GM18867 (cell line): ENCODE data around the gene CRYBB1.
"Not testable (repeated sequence)": the region's sequence is repeated elsewhere in the genome, so short reads cannot be mapped to it uniquely, and the experiment has no call there.

Source experiments
- ATAC-seq: cut with Tn5 transposase; IDR thresholded peaks from one replicate; pipeline ENCODE4 v1.9.1; 2021; ENCODE audit warnings: mild to moderate bottlenecking, moderate library complexity; ENCODE audit not compliant: unreplicated experiment

Gene CRYBB1

DNA sequence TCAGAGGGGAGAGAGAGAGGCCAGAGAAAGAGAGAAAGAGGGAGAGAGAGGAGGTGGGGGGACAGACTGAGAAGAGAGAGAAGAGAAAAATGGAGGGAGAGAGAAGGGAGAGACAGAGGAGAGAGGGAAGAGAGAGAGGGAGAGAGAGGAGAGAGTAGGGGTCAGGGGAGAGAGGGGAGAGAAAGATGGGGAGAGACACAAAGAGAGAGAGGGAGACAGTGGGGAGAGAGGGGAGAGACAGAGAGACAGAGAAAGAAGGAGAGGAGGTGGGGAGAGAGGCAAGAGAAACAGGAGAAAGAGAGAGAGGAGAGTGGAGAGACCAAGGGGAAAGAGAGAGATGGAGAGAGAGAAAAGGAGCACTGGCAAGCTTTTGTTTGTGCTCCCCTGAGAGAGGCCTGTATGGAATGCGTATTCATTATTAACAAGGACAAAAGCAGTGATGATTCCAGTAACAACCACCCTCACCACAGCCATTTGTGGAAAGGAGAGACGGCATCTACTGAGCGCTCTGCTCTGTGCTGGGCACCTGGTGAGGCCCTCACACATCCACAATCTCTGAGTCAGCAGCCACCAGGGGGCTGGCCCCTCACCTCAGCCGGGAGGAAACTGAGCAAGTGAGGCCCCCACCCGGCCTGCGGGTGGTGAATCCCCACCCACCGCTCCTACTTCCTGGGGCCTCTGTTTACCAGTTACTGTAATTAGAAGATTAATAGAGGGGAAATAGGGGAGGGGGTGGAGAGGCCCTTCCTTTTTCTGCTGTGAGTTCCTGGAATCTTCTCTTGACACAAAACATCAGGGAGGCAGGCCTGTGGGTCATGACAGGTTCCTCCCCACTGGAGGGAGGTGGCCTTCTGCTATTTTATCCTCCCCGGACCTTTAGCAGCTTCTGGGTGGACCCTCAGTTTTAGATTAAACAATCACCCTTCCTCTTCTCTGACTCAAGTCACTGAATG, 24.9 kb upstream of the CRYBB1 start:
- ATAC-seq: no peak

DNA sequence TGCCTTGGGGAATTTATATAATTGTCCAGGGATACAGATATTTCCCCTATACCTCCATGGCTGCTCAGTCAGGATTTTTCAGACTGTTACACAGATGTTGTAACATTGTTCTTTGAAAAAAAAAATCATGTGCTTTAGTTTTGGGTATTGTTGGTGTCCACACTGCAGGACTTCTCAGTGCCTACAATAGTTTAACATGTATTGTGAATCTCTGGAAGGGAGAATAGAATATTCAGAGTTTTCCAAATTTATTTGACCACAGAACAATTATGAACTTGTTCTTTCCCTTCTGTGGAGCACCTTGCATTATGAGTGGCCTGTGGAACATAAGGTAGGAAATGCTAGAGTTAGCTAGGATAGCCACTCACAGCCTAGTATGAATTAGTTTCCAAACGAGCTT, 18.5 kb upstream of the CRYBB1 start:
- ATAC-seq: no peak

DNA sequence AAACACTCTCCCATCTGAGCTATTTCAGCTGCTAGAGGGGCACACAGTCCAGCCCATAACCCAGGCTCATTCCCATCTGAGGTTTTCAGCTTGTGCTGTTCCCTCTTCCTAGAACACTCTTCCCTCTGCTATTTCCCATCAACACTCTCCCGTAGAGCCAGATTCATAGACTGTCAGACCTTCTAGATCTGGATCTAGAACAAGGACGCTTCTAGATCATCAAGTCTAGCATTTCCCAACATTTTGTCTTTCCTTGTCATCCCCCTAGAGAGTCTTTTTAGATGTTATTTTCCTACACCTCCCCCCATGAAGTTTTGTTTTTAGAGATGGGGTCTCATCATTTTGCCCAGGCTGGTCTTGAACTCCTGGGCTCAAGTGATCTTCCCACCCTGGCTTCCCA, 17.3 kb upstream of the CRYBB1 start:
- no peak for ATAC-seq

GRCh38 chr22:26634189-26634588, 16.4 kb upstream of the CRYBB1 start:
- no peak for ATAC-seq

- no peak for ATAC-seq
Measured at GRCh38 chr22:26632422-26633155, 14.8 kb upstream of the CRYBB1 start.

GRCh38 chr22:26631282-26631681, 13.5 kb upstream of the CRYBB1 start:
- ATAC-seq: no peak

GRCh38 chr22:26629988-26630761, 12.3 kb upstream of the CRYBB1 start:
- no peak for ATAC-seq

DNA sequence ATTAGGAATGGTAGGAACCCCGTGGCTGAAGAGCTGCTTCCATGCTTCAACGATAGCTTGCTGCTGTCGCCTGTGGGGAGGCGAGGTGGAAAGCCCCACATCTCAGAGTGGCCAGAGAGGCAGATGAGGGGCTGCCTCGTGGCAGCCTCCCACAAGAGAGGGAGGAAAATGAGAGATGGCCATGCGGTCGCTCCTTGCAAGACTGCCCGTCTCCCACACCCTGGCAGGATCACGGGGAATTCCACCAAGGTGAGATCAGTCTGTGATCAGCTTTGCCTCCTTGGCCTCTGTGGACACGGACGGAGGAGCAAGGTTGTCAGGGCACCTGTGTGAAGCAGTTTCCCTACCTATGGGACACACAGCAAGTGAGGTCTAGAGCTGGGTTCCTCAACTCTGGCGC, 7.0 kb upstream of the CRYBB1 start:
- no peak for ATAC-seq

GRCh38 chr22:26623984-26624383, 6.2 kb upstream of the CRYBB1 start:
- ATAC-seq: no peak

GRCh38 chr22:26621663-26622062, 3.8 kb upstream of the CRYBB1 start, which contains the start of gene CRYBA4:
Gene CRYBA4 (plus strand): TSS chr22:26621963. CDS start chr22:26622597, 634 bp downstream.
- ATAC-seq: no peak

- no peak for ATAC-seq
Measured at GRCh38 chr22:26620197-26620596, 2.4 kb upstream of the CRYBB1 start.

DNA sequence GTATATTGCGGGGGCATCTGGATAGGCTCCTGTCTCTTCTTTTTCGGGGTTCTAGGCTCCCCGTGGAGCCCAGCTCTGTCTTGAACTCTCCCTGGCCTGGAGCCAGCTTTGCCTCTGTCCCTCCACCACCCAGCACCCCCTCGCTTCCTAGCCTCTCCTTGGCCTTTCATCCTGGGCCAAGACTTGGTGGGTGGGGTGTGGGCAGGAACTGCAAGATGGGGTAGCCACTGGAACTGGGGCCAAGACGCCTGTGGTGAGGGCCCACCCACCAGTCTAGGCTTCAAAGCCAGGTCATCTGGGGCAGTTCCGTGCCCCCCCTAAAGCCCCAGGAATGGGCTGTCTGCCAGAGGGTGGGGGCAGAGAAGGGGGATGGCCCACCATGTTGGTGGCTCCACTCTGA, 1.7 kb upstream of the CRYBB1 start:
- no peak for ATAC-seq

- ATAC-seq: no peak
Measured at GRCh38 chr22:26618455-26618854, 628 bp upstream of the CRYBB1 start.

- ATAC-seq: no peak
Measured at GRCh38 chr22:26616650-26617049, 1.2 kb downstream of the CRYBB1 start.

- ATAC-seq: no peak
Measured at GRCh38 chr22:26615830-26616435, 1.9 kb downstream of the CRYBB1 start.

GRCh38 chr22:26615149-26615548, 2.7 kb downstream of the CRYBB1 start:
- peak; percentile 66 for ATAC-seq

- no peak for ATAC-seq
Measured at GRCh38 chr22:26614322-26614721, 3.5 kb downstream of the CRYBB1 start.

DNA sequence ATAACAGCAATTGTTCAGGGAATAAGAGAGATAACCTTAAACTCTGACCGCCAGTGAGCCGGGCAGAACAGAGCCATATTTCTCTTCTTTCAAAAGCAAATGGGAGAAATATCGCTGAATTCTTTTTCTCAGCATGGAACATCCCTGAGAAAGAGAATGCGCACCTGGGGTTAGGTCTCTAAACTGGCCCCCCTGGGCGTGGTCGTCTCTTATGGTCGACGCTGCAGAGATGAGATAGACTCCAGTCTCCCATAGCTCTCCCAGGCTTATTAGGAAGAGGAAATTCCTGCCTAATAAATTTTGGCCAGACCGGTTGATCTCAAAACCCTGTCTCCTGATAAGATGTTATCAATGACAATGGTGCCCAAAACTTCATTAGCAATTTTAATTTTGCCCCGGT, 4.1 kb downstream of the CRYBB1 start:
- ATAC-seq: not testable (repeated sequence)

- ATAC-seq: no peak
Measured at GRCh38 chr22:26612652-26613051, 5.2 kb downstream of the CRYBB1 start.

DNA sequence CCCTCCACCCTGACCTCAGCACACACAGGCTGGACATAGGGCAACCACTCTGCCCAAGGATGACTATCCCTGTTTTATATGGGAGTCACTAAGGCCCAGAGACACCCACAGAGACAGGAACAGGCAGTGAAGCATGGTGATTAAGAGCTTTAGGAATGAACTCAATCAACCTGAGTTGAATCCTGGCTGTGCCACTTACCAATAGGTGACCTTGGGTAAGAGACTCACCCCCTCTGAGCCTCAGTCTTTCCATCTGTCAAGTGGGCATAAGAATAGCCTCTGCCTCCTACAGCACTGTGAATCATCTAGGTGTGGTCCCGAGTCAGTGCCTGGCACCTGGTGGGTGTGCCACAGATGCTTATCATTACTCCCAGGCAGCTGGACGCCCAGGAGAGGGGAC, 6.8 kb downstream of the CRYBB1 start:
- ATAC-seq: no peak
